Osteoblast (primary cell): ENCODE data around the gene UHRF2. TPM values are rescaled to one million over a fixed set of nuclear protein-coding genes. Genes with fewer than 3 reads are reported as not detected.

ENCODE experiments used
- DNase-seq: peaks from one replicate; pipeline ENCODE4 v3.0.0; 2011; ENCODE audit warnings: low spot score, mixed read lengths; ENCODE audit not compliant: insufficient read length; ENCODE audit errors: missing footprints
- H2AFZ ChIP-seq: 2 replicates; pipeline ENCODE4 v1.6.0; 2011; ENCODE audit warnings: mild to moderate bottlenecking, low read length
- H3K27ac ChIP-seq: 2 replicates; pipeline ENCODE4 v1.5.1; 2011; ENCODE audit warnings: mild to moderate bottlenecking, low read depth, low read length, moderate library complexity
- H3K27me3 ChIP-seq: 2 replicates; pipeline ENCODE4 v1.6.0; 2012; ENCODE audit warnings: mild to moderate bottlenecking, control low read depth, inconsistent platforms, low read length, moderate library complexity; ENCODE audit not compliant: insufficient read depth
- H3K36me3 ChIP-seq: 2 replicates; pipeline ENCODE4 v1.5.1; 2011; ENCODE audit warnings: mild to moderate bottlenecking, low read length, control low read depth, moderate library complexity; ENCODE audit not compliant: insufficient read depth
- H3K4me1 ChIP-seq: 2 replicates; pipeline ENCODE4 v1.5.1; 2011; ENCODE audit warnings: mild to moderate bottlenecking, low read length, control low read depth, moderate library complexity; ENCODE audit not compliant: insufficient read depth
- H3K4me2 ChIP-seq: 2 replicates; pipeline ENCODE4 v1.6.0; 2011; ENCODE audit warnings: mild to moderate bottlenecking, low read length; ENCODE audit not compliant: insufficient read depth
- H3K4me3 ChIP-seq: fragments of 200-600 bp; sonication (generic); 3 replicates; pipeline ENCODE4 v1.5.1; 2012; ENCODE audit warnings: mild to moderate bottlenecking, low read length, inconsistent platforms; ENCODE audit not compliant: insufficient read depth
- H3K79me2 ChIP-seq: 2 replicates; pipeline ENCODE4 v1.6.0; 2012; ENCODE audit warnings: mild to moderate bottlenecking, low read length, control low read depth, inconsistent platforms; ENCODE audit not compliant: insufficient read depth
- H3K9me3 ChIP-seq: 2 replicates; pipeline ENCODE4 v1.5.1; 2011; ENCODE audit warnings: low read depth, low read length, control low read depth
- H4K20me1 ChIP-seq: 2 replicates; pipeline ENCODE4 v1.6.0; 2012; ENCODE audit warnings: mild to moderate bottlenecking, low read length, control low read depth; ENCODE audit not compliant: insufficient read depth
- total RNA-seq: library from RNA; depleted of rRNA; stranded (reverse); fragments of >200 nt; gene quantifications from 2 replicates; pipeline ENCODE4 v1.2.3, GENCODE V29; 2012
- TF ChIP-seq, protein P1 (sequence below): IDR thresholded peaks from 2 replicates; pipeline ENCODE4 v1.5.1; 2011; ENCODE audit warnings: mild to moderate bottlenecking, low read depth, low read length, moderate library complexity; ENCODE audit errors: extremely low read depth

UHRF2 gene
- total RNA-seq, 1 donor, result 84.3 TPM

DNA sequence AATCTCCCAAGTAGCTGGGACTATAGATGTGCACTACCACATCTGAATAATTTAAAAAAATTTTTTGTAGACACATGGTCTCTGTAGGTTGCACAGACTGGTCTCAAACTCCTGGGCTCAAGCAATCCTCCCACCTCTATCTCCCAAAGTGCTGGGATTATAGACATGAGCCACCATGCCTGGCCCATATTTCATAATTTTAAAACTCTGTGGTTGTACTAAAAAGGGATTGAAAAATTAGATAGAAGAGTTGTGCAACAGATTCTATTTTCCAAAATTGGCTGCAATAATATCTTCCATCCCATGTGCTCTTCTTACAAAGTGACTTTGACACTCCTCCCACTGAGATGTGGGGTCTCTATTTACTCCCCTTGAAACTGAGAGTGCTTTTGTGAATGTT, 7.6 kb upstream of the UHRF2 start:
- TF ChIP-seq, protein P1, sequence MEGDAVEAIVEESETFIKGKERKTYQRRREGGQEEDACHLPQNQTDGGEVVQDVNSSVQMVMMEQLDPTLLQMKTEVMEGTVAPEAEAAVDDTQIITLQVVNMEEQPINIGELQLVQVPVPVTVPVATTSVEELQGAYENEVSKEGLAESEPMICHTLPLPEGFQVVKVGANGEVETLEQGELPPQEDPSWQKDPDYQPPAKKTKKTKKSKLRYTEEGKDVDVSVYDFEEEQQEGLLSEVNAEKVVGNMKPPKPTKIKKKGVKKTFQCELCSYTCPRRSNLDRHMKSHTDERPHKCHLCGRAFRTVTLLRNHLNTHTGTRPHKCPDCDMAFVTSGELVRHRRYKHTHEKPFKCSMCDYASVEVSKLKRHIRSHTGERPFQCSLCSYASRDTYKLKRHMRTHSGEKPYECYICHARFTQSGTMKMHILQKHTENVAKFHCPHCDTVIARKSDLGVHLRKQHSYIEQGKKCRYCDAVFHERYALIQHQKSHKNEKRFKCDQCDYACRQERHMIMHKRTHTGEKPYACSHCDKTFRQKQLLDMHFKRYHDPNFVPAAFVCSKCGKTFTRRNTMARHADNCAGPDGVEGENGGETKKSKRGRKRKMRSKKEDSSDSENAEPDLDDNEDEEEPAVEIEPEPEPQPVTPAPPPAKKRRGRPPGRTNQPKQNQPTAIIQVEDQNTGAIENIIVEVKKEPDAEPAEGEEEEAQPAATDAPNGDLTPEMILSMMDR, result no peak
- no peaks in the 10 kb centered on the region for H3K27me3 ChIP-seq
- H3K79me2 ChIP-seq, result no peaks in the 10 kb centered on the region
- H3K4me3 ChIP-seq, result no peak overlapping the region
- H3K36me3 ChIP-seq, result no peaks in the 10 kb centered on the region
- H2AFZ ChIP-seq, result no peak overlapping the region
- no peak for DNase-seq
- H3K4me2 ChIP-seq, result no peak overlapping the region
- H3K27ac ChIP-seq, result no peak overlapping the region
- H3K9me3 ChIP-seq, result no peaks in the 10 kb centered on the region
- H3K4me1 ChIP-seq, result no peaks in the 10 kb centered on the region
- H4K20me1 ChIP-seq, result no peaks in the 10 kb centered on the region

DNA sequence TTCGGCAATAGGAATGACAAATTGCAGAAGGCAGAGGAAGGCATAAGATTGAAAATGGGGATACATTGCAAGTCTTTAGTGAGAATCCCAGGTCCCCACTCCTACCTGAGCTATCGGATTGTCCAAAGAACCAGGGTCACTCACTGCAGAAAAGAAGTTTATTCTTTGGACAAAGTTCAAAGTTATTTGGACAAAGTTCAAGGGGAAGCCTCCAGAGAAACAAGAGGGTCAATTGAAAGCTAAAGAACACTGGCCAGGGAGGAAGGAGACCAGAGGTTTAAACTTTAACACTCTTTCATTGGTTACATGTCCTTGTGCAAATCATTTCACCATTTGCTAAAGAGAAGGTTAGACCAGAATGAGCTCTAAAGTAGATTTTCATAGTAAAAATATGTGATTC, 5.2 kb upstream of the UHRF2 start:
- Histone ChIP-seq H3K79me2 (peaks cover 6% of the 10 kb centered on the region), H3K9me3 (no peaks in the 10 kb centered on the region), H3K36me3 (no peaks in the 10 kb centered on the region), H3K27ac (no peak overlapping the region), H4K20me1 (no peaks in the 10 kb centered on the region), H2AFZ (no peak overlapping the region), H3K4me3 (no peak overlapping the region), H3K27me3 (no peaks in the 10 kb centered on the region), H3K4me1 (peaks cover 4% of the 10 kb centered on the region), H3K4me2 (no peak overlapping the region)
- TF ChIP-seq, protein P1, result no peak
- DNase-seq, result no peak

DNA sequence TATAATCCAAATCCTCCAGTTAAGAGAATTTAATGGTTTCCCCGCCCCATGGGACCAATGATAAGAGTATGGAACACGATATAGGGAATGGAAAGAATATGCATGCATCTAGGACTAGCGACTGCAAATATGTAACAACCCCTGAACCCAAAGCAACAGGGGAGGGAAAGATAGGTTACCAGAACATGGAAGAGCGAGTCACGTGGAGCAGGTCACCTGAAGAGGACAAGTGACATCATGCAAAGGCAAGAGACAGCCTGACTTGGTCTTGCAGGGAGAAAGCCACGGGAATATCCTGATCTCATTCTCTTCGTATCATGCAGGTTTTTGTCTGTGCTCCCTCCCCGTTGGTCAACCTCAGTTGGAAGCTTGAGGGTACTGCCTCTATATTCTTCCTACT, 4.7 kb upstream of the UHRF2 start:
- Histone ChIP-seq H3K79me2 (peaks cover 11% of the 10 kb centered on the region), H3K4me1 (peaks cover 4% of the 10 kb centered on the region), H3K4me3 (no peak overlapping the region), H3K9me3 (no peaks in the 10 kb centered on the region), H4K20me1 (no peaks in the 10 kb centered on the region), H3K36me3 (no peaks in the 10 kb centered on the region), H3K27me3 (no peaks in the 10 kb centered on the region), H2AFZ (peak overlapping the region; percentile 38), H3K4me2 (no peak overlapping the region), H3K27ac (no peak overlapping the region)
- TF ChIP-seq, protein P1, result no peak
- no peak for DNase-seq

DNA sequence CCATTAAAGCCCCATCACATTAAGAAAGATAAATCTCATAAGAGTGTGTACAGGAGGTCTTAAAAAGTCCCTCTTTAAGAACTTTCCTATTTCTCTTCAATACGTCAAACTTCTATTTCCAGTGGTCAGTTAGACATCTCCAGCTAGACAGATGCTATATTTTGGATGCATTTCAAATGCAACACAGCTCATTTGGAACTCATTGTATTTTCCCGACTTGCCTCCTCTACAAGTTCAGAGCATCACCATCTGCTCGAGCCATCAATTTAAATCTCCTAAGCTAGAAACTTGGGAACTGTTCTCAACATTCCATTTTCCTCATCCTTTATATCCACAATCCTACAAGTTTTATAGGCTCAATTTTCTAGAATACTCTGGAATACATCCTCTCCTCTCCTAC, 3.2 kb upstream of the UHRF2 start:
- peaks cover 7% of the 10 kb centered on the region for H3K4me1 ChIP-seq
- H3K9me3 ChIP-seq, result no peaks in the 10 kb centered on the region
- no peaks in the 10 kb centered on the region for H3K27me3 ChIP-seq
- H4K20me1 ChIP-seq, result peaks cover 8% of the 10 kb centered on the region
- peaks cover 26% of the 10 kb centered on the region for H3K79me2 ChIP-seq
- H3K4me2 ChIP-seq, result no peak overlapping the region
- no peak overlapping the region for H3K4me3 ChIP-seq
- H3K36me3 ChIP-seq, result no peaks in the 10 kb centered on the region
- no peak for DNase-seq
- H2AFZ ChIP-seq, result no peak overlapping the region
- H3K27ac ChIP-seq, result no peak overlapping the region
- TF ChIP-seq, protein P1, result no peak
